A673 (cell line): ENCODE measurements around the gene SLIT1. TPM values are rescaled to one million over a fixed set of nuclear protein-coding genes. Genes with fewer than 3 reads are reported as not detected.

Experiments
- BruUV-seq: library from RNA; stranded (reverse); fragments of 400-500 nt; replicated peaks from 2 replicates; lab custom pipeline; 2021; lab: Mats Ljungman, UMichigan
- CTCF ChIA-PET: fragments of 300-600 bp; sonication (Branson Sonifier 250); formaldehyde crosslinking; loops from one replicate; lab custom pipeline; 2022; ENCODE audit warnings: antibody characterized with exemption; lab: Charles Lee
- POLR2A ChIA-PET: fragments of 300-600 bp; sonication (Branson Sonifier 250); formaldehyde crosslinking; loops from one replicate; lab custom pipeline; 2022; ENCODE audit warnings: antibody characterized with exemption; ENCODE audit not compliant: low non-redundant PET; lab: Charles Lee
- DNase-seq: peaks from one replicate; pipeline ENCODE4 v3.0.0-alpha.2; 2015; ENCODE audit warnings: low spot score
- H3K27ac ChIP-seq: fragments of 200-600 bp; sonication (generic); 2 replicates; pipeline ENCODE4 v1.5.1; 2016; ENCODE audit warnings: mixed run types, low read depth, mild to moderate bottlenecking, mixed read lengths, antibody characterized with exemption, low read length; ENCODE audit not compliant: poor library complexity, severe bottlenecking
- H3K27me3 ChIP-seq: fragments of 200-600 bp; sonication (generic); replicated peaks from 2 replicates; pipeline ENCODE4 v1.6.1; 2017; ENCODE audit warnings: mixed run types, low read depth, mild to moderate bottlenecking, mixed read lengths, antibody characterized with exemption, low read length; ENCODE audit not compliant: insufficient read depth, poor library complexity
- H3K36me3 ChIP-seq: fragments of 200-600 bp; sonication (generic); 2 replicates; pipeline ENCODE4 v1.6.1; 2016; ENCODE audit warnings: mixed run types, mild to moderate bottlenecking, mixed read lengths, antibody characterized with exemption, low read length; ENCODE audit not compliant: insufficient read depth, poor library complexity, severe bottlenecking
- H3K4me1 ChIP-seq: fragments of 200-600 bp; sonication (generic); 2 replicates; pipeline ENCODE4 v1.6.1; 2017; ENCODE audit warnings: mixed run types, mild to moderate bottlenecking, mixed read lengths, antibody characterized with exemption, low read length; ENCODE audit not compliant: insufficient read depth, poor library complexity, severe bottlenecking
- H3K4me3 ChIP-seq: fragments of 200-600 bp; sonication (generic); 2 replicates; pipeline ENCODE4 v1.5.1; 2016; ENCODE audit warnings: low read depth, mixed run types, mild to moderate bottlenecking, mixed read lengths, low read length; ENCODE audit not compliant: poor library complexity, severe bottlenecking
- H3K9me3 ChIP-seq: fragments of 200-600 bp; sonication (generic); 2 replicates; pipeline ENCODE4 v1.6.1; 2016; ENCODE audit warnings: mixed run types, low read depth, mild to moderate bottlenecking, mixed read lengths, antibody characterized with exemption, low read length; ENCODE audit not compliant: poor library complexity, severe bottlenecking
- EZH2 ChIP-seq: fragments of 200-600 bp; sonication (generic); IDR thresholded peaks from 2 replicates; pipeline ENCODE4 v1.6.1; 2017; ENCODE audit warnings: borderline replicate concordance, low read depth, mild to moderate bottlenecking, mixed read lengths, antibody characterized with exemption, low read length; ENCODE audit not compliant: poor library complexity, severe bottlenecking
- intact Hi-C: fragments of 100-400 bp; cut with micrococcal nuclease; formaldehyde crosslinking; loops from one replicate; pipeline ENCODE4 v1.10.0; 2022; ENCODE audit not compliant: unreplicated experiment
- total RNA-seq: library from RNA; stranded (reverse); gene quantifications from 2 replicates; pipeline ENCODE4 v1.2.3, GENCODE V29; 2021
- TF ChIP-seq, protein P1 (sequence below): fragments of 300-800, 200-600 bp; sonication (generic); conservative IDR thresholded peaks from 2 replicates; pipeline ENCODE4 v1.5.1; 2017; ENCODE audit warnings: low read depth, mild to moderate bottlenecking, antibody characterized with exemption, low read length, moderate library complexity, mixed read lengths

The SLIT1 gene
- total RNA-seq, 1 experiment from 2014 or later = 0.43 TPM

DNA sequence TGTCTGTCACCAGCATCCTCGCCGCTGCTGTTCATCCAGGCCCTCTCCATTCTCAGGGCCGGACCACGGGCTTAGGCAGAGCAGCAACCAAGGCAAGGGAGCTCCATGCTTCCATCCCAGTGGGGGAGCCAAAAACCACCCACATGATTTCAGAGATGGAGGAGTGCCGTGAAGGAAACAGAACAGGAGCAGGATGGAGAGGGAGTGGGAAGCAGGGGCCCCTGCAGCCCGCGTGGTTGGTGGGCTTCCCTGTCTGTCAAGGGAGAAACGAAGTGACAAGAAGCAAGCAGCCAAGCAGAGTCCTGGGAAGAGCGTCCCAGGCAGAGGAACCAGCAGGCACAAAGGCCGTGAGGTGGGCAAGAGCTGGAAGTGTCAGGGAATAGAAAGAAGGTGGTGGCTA lies 95.7 kb downstream of the SLIT1 start:
- ChIA-PET POLR2A (no interaction called here), CTCF (no interaction called here)
- intact Hi-C loops = no loop called here
- Histone ChIP-seq H3K36me3 (no peaks in the 10 kb centered on the region), H3K4me1 (no peaks in the 10 kb centered on the region), H3K9me3 (no peaks in the 10 kb centered on the region), H3K4me3 (no peak overlapping the region), H3K27me3 (peaks cover 69% of the 10 kb centered on the region), H3K27ac (no peak overlapping the region)
- TF ChIP-seq, protein P1, sequence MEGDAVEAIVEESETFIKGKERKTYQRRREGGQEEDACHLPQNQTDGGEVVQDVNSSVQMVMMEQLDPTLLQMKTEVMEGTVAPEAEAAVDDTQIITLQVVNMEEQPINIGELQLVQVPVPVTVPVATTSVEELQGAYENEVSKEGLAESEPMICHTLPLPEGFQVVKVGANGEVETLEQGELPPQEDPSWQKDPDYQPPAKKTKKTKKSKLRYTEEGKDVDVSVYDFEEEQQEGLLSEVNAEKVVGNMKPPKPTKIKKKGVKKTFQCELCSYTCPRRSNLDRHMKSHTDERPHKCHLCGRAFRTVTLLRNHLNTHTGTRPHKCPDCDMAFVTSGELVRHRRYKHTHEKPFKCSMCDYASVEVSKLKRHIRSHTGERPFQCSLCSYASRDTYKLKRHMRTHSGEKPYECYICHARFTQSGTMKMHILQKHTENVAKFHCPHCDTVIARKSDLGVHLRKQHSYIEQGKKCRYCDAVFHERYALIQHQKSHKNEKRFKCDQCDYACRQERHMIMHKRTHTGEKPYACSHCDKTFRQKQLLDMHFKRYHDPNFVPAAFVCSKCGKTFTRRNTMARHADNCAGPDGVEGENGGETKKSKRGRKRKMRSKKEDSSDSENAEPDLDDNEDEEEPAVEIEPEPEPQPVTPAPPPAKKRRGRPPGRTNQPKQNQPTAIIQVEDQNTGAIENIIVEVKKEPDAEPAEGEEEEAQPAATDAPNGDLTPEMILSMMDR = no peak
- TF ChIP-seq EZH2 = no peak
- no TSS peak for BruUV-seq
- no peak for DNase-seq

DNA sequence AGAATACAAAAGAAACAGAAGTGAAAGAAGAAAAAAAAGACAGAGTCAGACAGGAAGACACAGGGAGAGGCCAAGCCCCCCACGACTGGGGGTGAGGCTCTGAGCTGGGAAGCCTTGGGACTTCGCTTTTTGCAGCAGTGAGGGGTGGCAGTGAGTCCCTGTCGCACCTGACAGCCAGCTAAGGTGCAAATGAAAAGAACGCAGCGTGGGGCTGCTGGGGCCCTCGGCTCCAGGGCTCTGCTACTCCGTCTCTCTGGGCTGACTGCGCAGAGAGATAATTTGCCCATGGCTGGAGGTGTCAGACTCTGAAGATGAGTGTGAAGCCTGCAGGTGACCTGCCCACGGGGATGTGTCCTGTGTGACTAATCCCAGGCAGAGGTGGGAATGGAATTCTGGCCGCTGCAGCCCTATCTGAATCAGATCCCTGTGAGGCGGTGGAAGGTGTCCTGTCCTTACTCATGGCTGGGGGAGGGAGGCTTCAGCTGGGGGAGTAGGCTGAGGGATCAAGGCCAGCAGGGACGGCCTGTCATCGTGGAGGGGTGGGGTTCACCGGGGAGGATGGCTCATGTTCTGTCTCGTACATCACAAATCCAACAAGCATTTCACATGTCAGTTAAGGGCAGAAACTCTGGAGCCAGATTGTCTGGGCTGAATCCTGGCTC lies 96.4 kb downstream of the SLIT1 start:
- Histone ChIP-seq H3K27ac (no peak overlapping the region), H3K4me3 (no peak overlapping the region), H3K36me3 (no peaks in the 10 kb centered on the region), H3K9me3 (no peaks in the 10 kb centered on the region), H3K27me3 (peaks cover 67% of the 10 kb centered on the region), H3K4me1 (no peaks in the 10 kb centered on the region)
- DNase-seq = no peak
- CTCF ChIA-PET = no interaction called here
- TF ChIP-seq EZH2 = no peak
- TF ChIP-seq, protein P1 = no peak
- BruUV-seq = no TSS peak
- POLR2A ChIA-PET = no interaction called here
- intact Hi-C loops = no loop called here

DNA sequence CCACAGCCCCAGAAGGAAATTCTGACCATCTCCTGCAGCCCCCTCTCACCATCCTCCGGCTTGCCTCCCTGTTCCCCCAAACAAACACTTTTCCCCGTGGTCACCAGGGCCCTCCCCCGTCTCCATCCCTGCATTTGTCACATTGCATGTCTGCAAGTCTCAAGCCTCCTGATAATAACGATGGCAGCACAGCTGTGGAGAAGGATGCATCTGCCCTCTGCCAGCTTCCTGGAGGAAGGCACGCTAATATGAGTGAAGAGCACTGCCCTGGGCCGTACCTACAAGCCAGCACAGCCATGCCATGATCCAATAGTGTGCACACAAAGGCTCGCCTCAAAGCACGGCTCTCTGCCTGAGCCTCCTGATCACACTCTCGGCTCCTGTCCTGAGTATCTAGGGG lies 98.5 kb downstream of the SLIT1 start:
- H3K27ac ChIP-seq = no peak overlapping the region
- peaks cover 61% of the 10 kb centered on the region for H3K27me3 ChIP-seq
- H3K9me3 ChIP-seq = no peaks in the 10 kb centered on the region
- no TSS peak for BruUV-seq
- no peaks in the 10 kb centered on the region for H3K4me1 ChIP-seq
- POLR2A ChIA-PET = no interaction called here
- H3K36me3 ChIP-seq = no peaks in the 10 kb centered on the region
- CTCF ChIA-PET = interaction anchor here (0.6 kb wide), 1 partner anchor 374 kb away, joined by 6 read pairs; no protein-coding TSS in a partner anchor
- TF ChIP-seq, protein P1 = no peak
- no peak for TF ChIP-seq EZH2
- no peak overlapping the region for H3K4me3 ChIP-seq
- intact Hi-C loops = no loop called here
- no peak for DNase-seq
